NCI-H2081 treated with DMSO at 0.1 percent for 48 hours (cell line): ENCODE results near the gene PLD5.
"Not testable (repeated sequence)": the region's sequence is repeated elsewhere in the genome, so short reads cannot be mapped to it uniquely, and the experiment has no call there.

Experiments
- DNase-seq: peaks from one replicate; lab custom pipeline; 2025; lab: John Stamatoyannopoulos, UW

The PLD5 gene

DNA sequence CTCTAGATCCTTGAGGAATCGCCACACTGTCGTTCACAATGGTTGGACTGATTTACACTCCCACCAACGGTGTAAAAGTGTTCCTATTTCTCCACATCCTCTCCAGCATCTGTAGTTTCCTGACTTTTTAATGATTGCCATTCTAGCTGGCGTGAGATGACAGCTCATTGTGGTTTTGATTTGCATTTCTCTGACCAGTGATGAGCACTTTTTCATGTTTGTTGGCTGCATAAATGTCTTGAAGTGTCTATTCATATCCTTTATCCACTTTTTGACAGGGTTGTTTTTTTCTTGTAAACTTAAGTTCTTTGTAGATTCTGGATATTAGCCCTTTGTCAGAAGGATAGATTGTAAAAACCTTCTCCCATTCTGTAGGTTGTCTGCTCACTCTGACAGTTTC lies 465.9 kb downstream of the PLD5 start:
- DNase-seq: not testable (repeated sequence)

- DNase-seq: not testable (repeated sequence)
Measured at GRCh38 chr1:242058181-242058580, 466.3 kb downstream of the PLD5 start.

DNA sequence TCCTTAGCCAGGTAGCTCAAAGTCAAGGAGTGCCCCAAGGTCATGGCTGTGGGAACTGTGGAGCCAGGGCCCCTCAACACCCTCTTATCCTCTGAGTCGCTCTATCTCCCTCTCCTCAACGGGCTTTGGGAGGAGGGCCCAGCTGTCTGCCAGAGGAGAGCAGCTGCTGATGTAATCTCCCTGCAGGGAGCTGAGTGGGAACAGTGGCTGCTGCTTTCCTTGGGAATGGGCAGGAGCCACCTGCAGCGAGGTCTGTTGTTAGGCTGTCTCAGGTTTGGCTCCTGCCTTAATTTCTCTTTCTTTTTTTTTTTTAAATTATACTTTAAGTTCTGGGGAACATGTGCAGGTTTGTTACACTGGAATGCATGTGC lies 466.8 kb downstream of the PLD5 start:
- no peak for DNase-seq

- no peak for DNase-seq
Measured at GRCh38 chr1:242056988-242057744, 467.3 kb downstream of the PLD5 start.

DNA sequence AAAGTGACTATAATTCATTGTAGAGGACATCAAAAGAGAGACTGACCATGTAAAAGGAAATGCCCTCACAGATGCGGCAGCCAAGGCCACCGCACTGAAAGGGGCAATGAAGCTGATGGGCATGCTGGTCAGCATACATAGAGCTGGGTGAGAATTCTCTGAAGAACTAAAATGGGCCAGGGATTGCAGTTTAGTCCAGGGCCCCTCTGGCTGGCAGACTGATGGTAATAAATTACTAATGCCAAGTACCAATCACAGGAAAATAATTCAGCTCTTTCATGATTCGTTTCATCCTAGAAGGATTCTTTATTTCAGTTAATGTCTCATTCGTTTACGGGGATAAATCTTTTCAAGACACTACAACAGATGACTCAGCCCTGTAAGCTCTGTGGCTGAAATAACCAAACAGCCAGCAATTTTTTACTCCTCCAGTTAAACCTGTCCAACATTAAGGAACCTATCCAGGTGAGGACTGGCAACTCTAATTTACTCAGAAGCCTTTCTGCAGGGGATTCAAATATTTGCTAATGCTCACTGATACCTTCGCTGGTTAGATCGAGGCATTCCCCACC lies 468.7 kb downstream of the PLD5 start:
- DNase-seq: no peak

DNA sequence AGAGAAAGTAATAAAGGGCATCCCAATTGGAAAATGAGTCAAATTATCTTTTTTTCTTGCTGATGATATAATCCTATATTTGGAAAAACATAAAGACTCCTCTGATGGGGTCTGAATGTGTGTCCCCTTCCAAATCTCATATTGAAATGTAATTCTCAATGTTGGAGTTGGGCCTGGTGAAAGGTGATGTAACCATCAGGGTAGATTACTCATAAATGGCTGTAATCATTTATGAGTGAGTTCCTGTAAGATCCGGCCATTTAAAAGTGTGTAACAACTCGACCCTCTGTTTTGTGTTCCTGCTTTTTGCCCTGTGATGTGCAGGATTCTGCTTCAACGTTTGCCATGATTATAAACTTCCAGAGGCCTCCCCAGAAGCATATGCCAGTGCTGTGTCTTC lies 481.3 kb downstream of the PLD5 start:
- DNase-seq: no peak

DNA sequence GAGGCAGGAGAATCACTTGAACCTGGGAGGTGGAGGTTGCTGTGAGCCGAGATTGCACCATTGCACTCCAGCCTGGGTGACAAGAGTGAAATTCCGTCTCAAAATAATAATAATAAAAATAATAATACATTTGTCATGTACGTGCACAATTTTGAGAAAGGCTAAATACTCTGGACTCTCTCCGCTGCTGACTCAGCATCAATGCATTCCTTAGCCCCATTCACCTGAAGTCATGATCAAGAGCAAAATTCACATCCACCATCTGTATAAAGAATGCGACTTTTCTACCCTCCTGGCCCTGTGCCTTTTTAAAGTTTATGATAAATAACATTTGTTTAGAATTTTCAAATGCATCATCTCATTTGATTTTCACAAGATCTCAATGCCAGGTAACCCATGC lies 490.1 kb downstream of the PLD5 start:
- no peak for DNase-seq

- no peak for DNase-seq
Measured at GRCh38 chr1:242033447-242033846, 491.1 kb downstream of the PLD5 start.
